PFSK-1 (cell line): ENCODE measurements around the gene STIM2.

Experiments used
- POLR2AphosphoS5 ChIP-seq: IDR thresholded peaks from 2 replicates; pipeline ENCODE4 v1.6.1; 2012; ENCODE audit warnings: low read depth, mild to moderate bottlenecking, control low read depth, low read length, moderate library complexity
- TAF1 ChIP-seq: IDR thresholded peaks from 2 replicates; pipeline ENCODE4 v1.6.1; 2012; ENCODE audit warnings: low read length, control low read depth, borderline replicate concordance; ENCODE audit not compliant: insufficient read depth
- TF ChIP-seq, protein P1 (sequence below), 2 experiments: IDR thresholded peaks; 2 replicates each; pipeline versions ENCODE4 v1.6.1 to v1.8.0; 2011 to 2012; ENCODE audit warnings: low read depth in 2 of 2, low read length in 2 of 2, control low read depth in 1 of 2, inconsistent platforms in 1 of 2, mild to moderate bottlenecking in 1 of 2, moderate library complexity in 1 of 2; ENCODE audit not compliant: insufficient read depth in 1 of 2

DNA sequence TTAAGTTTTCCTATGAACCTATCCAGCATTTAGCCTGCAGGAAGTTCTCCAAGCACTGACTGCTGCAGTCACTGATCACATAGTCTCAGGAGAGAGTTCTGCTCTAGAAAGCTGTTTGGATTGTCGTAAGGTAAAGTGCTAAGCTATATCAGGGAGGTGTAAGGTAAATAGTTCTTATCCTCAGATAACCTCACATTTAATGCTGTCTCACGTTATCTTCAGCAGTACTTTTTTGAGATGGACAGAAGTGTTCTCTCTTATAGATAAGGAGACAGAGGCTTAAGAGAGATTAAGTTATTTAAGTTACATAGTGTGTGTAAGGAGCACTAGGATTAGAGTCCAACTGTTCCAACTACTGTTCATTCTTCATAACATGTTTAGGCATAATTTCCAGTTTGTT, 77.9 kb downstream of the STIM2 start:
- TF ChIP-seq TAF1 (no peak), POLR2AphosphoS5 (no peak)
- TF ChIP-seq, protein P1, sequence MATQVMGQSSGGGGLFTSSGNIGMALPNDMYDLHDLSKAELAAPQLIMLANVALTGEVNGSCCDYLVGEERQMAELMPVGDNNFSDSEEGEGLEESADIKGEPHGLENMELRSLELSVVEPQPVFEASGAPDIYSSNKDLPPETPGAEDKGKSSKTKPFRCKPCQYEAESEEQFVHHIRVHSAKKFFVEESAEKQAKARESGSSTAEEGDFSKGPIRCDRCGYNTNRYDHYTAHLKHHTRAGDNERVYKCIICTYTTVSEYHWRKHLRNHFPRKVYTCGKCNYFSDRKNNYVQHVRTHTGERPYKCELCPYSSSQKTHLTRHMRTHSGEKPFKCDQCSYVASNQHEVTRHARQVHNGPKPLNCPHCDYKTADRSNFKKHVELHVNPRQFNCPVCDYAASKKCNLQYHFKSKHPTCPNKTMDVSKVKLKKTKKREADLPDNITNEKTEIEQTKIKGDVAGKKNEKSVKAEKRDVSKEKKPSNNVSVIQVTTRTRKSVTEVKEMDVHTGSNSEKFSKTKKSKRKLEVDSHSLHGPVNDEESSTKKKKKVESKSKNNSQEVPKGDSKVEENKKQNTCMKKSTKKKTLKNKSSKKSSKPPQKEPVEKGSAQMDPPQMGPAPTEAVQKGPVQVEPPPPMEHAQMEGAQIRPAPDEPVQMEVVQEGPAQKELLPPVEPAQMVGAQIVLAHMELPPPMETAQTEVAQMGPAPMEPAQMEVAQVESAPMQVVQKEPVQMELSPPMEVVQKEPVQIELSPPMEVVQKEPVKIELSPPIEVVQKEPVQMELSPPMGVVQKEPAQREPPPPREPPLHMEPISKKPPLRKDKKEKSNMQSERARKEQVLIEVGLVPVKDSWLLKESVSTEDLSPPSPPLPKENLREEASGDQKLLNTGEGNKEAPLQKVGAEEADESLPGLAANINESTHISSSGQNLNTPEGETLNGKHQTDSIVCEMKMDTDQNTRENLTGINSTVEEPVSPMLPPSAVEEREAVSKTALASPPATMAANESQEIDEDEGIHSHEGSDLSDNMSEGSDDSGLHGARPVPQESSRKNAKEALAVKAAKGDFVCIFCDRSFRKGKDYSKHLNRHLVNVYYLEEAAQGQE (IDR thresholded peaks at IDR 0.05; ENCODE audit: insufficient read depth in 1 of 2, low read depth in 2 of 2, low read length in 2 of 2) = no peak
